ENCODE data around the gene DOK3.

DNA sequence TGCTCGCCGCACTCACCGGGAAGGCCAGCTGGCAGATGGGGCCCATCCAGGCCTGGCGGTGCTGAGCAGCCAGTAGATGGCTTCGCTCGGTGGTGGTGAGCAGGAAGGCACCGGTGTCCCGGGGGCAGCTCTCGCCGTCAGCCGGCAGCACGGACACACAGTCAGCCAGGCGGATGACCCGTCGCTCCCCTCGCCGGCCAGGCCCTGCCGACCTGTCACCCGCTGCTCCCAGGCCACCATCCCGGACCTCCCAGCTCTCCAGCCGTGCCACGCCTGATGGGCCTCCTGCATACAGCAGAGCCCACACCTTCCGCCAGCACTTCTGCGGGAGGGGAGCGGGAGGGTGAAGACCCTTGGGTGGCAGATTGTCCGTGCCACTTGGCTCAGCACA lies 1.4 kb downstream of the DOK3 start:
- TF ChIP-seq FOSL2 (IDR thresholded peaks at IDR 0.05) (no peak), FOSL2 (CRISPR knock-in tag; IDR thresholded peaks at IDR 0.05) (no peak), MAFK (IDR thresholded peaks at IDR 0.05; ENCODE audit: partially characterized antibody) (no peak)

Data from A549 (cell line).